Anterior cingulate cortex (tissue), 58 donors: ENCODE measurements around the gene BTBD16.

Source experiments
- DNase-seq, 58 donors: peaks; one replicate each; lab custom pipeline; 2025; lab: John Stamatoyannopoulos, UW

Gene BTBD16

DNA sequence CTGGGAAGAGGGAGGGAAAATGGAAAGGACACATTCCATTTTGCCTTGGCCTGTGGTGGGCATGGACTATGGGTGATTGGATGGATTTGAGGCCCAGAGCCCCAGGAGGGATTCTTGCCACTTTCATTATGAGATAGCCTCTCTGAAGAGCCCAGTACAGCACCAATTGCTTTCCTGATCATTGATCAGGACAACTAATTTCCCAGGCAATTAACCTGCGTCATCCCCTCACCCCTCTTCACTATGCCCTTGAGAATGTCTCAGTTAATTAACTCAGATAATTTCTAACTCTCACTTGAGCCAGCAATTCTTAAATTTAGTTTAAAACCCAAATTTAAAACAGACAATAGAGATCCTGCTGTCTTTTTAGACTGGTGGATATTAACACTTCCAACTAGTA is 90.0 kb downstream of the BTBD16 start:
- DNase-seq, result no peak

DNA sequence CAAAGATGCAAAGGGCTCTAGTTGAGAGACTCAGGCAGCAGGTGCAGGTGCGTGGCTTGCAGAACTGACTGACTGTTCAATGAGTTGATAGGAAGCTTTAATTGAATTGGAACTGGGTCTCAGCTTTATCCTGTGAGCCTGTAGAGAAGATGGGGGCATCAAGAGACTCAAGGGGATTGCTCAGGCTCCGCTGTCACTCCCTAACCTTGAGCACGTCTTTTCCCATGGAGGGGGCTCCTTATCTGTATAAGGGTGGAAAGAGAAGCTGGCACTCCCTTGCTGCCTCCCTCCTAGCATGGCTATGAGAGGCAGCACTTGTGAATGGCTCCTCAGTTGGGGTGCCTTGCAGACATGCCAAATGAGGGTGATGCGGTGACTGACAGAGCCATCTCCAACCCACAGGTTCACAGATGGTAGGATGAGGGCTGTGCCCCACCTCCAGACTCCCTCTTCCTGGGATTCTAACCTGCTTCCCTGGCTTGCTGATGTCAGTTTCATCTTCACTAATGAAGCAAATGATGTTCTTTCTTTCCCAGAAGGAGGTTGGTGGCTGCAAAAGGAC is 91.0 kb downstream of the BTBD16 start:
- DNase-seq, result no peak

DNA sequence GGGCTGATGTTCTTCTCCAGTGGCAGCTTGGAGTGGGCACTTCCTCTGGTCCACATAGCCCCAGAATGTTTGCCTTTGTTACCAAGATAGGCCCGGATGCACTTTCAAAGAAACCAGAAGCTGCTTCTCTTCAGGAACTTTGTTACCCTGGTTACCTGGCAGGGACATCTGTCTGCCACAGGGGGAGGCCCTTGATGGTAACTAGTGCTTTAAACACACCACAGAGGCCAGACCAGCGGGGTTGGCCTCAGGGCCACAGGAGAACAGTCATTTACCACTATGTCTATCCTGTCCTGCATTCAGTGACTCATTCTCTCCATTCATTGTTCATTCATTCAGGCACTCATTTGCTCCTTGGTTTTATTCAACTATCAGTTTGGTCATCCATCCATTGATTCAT is 91.5 kb downstream of the BTBD16 start:
- no peak for DNase-seq

DNA sequence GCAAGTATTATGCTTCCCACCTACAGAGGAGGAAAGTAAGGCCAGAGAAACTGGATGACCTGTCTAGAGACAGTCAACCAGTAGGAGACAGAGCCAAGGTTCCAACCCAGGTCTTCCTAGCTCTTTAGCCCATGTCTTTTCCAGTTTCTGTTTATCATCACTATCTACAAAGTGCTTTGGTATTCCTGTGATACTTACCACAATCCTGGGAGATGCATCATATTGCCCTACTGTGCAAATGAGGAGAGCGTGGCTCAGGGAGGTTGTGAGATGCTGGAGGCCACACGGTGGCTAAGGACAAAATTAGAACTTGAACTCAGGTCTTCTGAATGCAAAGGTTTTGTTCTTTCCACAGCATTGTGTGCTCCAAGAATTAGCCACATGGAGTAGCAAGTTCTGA is 92.2 kb downstream of the BTBD16 start:
- DNase-seq, result no peak

DNA sequence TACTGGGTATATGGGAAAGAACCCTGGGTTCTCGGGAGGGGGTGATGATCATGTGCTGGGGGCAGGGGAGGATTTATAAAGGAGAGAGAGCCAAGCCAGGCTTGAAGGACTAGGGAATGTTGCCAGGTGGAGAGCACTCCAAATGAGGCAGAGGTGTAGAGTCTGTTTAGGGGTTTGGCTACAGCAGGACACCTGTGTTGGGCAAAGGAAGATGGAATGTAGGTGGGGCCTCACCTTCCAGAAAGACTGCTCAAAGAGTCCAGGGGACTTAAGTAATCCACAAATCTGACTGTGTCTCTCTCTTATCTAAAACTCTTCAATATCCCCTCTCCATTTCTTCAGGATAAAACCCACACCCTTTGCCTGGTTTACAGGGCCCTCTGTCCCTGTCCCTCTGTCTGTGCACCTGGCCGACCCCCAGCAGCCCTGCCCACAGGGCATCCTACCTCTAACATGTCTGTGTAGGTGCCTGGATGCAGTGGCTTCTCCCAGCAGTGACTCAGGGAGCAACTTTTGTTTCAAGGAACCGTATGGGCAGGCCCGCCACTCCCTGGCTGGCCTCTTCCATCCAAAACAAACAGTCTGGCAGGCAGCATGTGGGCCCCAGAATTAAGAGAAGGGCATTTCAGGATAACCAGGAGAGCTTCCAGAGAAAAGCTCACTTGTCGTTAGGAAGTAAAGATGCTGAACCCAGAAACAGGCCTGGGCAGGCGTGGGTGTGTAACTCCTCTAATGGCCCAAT is 92.8 kb downstream of the BTBD16 start:
- DNase-seq, result no peak

DNA sequence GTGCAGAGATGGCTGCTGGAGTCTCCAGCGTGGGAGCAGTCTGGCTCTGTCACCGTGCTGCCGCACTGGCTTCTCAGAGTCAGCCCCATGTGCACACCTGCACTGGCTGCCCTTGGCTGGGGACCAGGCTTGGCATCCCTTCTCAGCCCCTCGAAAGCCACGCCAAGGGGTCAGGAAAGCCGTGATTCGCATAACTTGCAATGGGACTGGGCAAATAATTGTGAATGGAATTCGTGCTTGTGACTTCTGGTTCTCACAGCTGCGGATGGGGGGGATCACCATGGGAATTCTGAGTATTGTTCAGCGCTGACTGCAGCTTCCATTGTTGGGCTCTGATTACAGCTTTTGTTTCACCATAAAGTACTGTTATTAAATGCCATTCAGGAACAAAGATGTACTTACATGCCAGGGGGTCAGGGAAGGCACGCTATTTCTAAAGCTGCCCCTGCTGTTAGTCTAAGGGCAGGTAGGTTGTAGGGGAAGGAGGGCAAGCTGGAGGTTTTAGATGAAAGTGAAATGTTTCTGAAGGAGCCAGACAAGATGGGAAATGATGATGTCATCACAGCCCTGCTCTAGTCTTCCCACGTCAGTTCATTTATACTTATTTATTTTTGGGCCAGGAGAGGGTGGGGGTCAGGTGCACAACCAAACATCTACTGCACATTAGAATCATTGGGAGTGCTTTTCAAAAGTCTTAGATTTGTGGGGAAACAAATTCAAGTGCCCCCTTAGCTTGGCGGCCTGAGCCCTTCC is 97.6 kb downstream of the BTBD16 start:
- peak in 38 of 58 donors; percentile 15 to 77 (median 44) for DNase-seq

DNA sequence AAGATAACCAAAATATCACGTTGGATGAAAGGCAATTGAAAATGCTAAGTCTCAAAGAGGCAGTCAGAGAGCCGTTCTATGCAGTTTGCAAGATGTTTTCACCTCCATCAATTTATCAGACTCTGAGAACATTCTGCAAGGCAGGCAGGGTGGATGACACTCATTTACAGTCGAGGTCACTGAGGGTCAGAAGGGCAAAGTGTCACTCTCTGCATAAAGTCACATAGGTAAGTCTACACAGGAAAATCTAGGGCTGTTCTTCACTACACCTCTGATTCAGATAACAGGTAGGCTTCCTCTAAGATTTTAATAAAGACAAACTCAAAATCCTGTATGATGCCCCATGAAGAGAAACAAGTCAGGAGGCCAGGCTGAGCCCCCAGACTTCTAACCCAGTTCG is 102.0 kb downstream of the BTBD16 start:
- no peak for DNase-seq

DNA sequence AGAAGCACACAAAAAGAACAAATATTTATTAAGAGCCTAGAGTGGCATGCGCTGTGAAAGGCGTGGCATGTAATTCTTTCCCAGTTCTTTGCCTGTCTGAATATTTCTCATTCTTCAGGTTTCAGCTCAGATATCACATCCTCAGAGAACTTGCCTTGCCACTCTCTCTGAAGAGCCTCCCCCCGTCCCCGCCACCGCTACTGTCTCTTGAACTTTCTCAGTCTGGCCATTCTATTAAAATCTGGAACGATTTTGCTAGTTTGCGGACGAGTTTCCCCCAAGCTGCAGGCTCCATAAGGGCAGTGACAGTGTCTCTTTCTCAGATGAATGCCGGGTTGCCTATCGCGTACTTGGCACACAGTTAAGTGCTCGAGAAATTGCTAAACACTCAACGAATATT is 102.6 kb downstream of the BTBD16 start:
- peak in 15 of 58 donors; percentile 10 to 59 (median 52) for DNase-seq

DNA sequence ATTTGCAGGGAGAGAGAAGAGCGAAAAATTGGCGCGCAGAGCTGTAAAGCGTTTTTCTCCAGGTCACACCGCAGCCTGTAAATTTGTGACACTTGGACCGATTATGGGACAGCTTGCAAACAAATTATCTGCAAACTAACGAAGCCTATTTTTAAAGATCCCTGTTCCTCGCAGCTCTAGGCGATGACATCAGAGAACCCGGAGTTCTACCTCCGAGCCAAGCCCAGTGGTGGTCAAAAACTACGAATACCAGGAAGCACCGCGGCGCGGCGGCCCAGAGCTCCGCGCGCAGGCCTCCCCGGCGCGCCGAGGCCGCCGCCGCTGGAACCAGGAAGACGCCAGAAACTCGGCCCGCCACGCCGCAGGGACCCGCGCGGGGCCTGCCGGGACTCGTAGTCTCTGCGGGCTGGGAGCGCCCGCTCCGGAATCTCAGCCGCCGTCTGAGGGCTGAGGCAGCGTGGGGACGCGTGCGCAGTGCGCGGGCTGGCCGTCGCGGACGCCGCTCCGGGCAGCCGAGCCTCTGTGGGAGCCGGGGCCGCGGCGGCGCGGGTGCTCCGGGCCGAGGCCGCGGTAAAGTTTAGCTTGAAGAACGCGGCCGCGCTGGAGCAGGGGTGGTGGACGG is 103.3 kb downstream of the BTBD16 start, which contains the start of gene PLEKHA1:
Gene PLEKHA1 (plus strand): TSS at position 472 of the 622 bp plus-strand sequence. CDS start 18,493 bp downstream, outside the sequence.
- DNase-seq, result peak; percentile 65 to 97 (median 93)

DNA sequence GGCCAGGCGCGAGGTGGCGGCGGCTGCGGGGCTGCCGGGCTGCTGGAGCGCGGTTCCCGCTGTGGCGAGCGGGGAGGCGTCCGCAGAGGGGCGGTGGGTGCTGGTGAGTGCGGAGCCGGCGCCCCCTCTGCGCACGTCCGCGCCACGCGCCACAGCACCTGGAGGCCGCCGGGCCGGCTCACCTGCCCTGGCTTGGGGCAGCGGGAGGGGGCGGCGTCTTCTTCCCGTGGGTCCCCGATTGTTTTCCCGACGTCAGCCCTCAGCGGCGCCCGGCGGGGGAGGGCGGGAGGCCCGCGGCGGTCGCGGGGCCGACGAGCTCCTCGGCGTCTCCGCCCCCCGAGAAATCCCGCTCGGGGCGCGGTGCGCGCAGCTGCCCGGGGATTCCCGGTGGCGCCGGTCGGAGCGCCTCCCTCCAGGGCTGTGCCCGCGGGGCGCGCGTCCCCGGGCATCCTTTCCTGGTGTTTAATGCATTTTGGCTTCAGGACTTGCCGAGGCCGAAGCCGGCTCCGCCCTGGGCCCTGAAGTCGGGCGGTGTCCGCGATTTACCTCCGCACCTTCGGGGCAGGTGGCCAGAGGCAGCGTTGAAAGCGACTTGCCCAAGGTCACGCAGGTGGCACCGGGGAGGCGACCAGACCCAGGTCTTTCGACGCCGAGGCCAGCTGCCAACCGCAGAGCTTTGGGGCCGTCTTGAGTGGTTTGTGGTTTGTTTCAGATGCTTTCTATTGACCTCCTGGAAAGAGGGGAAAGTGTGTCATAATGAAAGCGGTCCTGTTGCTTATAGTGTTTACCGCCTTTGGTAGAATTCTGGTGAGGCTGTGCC is 104.0 kb downstream of the BTBD16 start:
- peak in 38 of 58 donors; percentile 27 to 79 (median 58) for DNase-seq

DNA sequence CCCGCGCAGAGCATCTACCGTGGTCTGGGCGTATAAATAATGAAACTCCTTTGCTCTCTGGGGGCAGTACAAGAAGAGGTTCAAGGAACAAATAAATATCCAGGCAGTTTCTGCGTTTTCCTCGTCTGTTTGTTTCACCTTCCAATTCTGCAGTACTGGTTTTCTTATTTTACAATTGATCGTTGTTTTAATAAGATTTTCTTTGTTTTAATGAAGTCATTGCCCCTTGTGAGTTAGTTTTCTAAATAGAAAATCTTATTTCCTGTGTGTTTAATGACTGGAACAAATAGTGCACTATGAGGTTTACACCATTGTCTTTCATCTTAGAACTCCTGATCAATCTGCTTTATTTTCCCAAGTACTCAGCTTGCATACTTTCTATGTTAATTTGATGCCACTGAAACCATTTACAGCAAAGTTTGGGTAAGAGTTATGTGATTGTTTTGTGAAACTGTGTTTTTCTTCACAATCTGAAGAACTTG is 104.6 kb downstream of the BTBD16 start:
- DNase-seq, result no peak

DNA sequence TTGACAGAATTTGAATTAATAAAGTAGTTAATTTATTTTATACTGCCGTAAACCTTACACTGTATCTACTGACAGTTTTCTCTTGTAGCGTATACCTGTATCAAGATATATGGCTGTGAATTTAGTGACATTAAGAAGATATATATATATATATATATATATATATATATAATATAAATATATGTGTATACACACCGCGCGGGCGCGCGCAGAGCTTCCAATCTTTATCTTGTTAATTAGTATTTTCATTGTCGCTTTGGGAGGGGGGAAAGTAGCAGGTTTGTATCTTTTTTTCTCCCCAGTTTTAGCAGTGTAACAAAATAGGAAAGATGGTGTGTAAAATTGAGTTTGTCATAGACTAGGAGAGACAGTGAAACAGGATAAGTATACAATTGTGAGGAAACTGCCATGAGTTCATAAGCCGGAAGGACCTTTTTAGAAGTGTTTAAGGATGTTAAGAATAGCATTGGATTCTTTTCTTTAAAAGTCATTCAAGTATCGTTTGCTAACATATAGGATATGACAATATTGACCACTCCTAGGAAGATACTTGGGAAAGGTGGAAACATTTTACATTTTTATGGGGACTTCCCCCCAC is 105.4 kb downstream of the BTBD16 start:
- no peak for DNase-seq

DNA sequence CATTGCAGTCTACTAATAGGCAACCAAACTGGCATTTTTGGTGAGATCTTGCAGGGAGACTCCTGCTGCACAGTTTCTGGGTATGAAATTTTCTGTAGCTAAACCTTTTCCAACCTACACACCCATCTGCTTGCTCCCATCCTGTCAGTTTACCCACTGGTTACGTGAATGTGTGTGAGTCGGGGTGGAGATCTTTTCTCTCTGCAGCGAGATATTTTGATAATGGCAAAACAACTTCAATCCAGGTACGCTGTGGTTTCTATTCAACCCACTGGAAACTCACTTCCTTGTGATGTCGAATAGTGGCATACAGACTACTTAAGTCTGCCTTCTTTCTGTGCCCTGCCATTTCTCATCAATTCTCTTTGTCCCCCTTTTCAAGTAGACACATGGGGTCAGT is 107.9 kb downstream of the BTBD16 start:
- DNase-seq, result peak in 1 of 58 donors; percentile 4

DNA sequence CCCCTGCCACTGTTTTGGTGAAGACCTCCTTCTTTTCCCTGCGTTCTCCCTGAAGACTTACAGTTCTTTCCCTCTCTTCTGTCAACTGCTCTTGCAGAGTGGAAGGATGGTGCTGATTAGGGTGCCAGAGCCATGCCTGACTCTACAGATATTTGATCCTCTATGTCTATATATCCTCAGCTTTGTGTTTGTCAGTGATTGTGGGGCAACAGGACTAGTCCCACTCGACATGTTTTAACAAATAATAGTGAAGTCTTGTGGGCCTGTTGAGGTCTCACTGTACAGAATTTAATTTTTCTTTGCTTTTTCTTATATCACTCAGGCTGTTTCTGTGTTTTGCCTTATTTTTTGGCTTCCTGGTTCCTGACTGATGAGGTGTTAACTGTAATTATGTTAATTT is 108.4 kb downstream of the BTBD16 start:
- no peak for DNase-seq

DNA sequence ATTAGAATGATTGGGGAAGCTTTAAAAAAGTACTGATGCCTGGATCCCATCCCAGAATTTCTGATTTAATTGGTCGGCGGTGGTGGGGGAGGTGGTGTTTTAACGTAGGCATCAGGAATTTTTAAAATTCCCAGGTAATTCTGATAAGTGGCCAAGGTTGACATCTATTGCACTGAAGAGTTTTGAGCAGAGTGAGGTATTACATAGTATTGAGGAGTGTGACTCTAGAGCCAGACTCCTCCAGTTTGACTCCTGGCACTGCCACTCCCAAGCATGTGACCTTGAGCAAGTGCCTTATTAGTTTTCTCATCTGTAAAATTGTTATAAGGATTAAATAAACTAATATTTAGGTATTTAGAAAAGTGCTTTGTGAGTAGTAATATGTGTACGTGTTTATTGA is 109.6 kb downstream of the BTBD16 start:
- DNase-seq, result no peak

DNA sequence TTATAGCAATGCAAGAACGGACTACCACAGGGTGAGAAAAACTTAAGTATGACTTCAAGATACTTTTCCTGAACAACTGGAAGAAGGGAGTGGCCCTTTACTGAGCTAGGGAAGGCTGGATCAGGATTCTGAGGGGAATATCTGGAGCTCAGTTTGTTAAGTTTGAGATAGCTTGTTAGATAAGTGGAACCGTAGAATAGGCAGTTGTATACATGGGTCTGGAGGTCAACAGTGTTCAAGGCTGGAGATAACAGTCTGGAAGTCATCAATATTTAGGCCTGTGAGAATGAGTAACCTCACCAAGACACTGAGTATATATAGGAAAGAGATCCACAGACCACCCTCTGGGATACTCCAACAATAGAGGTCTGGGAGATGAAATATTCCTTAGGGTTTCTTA is 110.6 kb downstream of the BTBD16 start:
- DNase-seq, result no peak

DNA sequence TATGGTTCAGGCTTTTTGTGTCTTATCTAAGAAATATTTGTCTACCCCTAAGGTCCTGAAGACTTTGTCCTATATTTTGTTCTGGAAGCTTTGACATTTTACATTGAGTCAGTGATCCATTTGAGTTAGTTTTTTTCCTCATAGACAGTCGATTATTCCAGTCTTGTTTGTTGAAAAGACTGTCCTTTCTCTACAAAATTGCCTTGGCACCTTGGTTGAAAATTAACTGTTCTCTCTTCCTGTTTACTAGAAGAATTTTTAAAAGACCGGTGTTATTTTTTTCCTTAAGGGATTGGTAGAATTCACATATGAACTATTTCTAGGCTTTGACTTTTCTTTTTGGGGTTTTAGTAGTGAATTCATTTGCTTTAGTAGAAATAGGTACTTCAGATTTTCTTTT is 115.4 kb downstream of the BTBD16 start:
- no peak for DNase-seq

DNA sequence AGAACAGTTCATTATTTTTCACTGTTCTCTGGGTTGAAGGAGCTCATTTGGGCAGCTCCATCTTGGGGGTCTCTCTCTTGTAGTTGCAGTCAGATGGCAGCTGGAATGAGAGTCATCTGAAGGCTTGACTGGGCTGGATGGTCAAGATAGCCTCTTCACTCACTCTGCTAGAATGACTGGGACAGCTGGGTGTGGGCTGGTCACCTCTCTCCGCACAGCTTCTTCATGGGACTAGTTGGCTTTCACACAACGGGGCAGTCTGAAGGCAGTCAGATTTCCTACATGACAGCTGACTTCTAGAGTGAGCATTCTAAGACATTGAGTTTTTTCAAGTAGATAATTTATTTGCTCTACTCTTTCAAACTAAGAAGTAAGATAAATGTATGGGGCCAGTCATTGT is 116.5 kb downstream of the BTBD16 start:
- DNase-seq, result no peak
